Stimulated activated naive CD8-positive, alpha-beta T cell treated with anti-CD3 and anti-CD28 coated beads, Interleukin-15, amount 100 ng/mL, for 72 hours (primary cell): Measurements from ENCODE around the gene CTSE.
"Not testable (repeated sequence)": the region's sequence is repeated elsewhere in the genome, so short reads cannot be mapped to it uniquely, and the experiment has no call there.

ENCODE experiments used
- ATAC-seq: fragments of 150-1000 bp; cut with Tn5 transposase; 2 replicates; pipeline ENCODE4 v1.10.0; 2021; ENCODE audit warnings: mild to moderate bottlenecking, moderate library complexity
- DNase-seq, 2 donors: peaks; one replicate each; pipeline ENCODE4 v3.0.0; 2021 to 2022
- H3K27ac Mint-ChIP-seq, 2 donors: one replicate each; pipeline ENCODE4 v1.8.0; 2022; ENCODE audit warnings: mild to moderate bottlenecking in 2 of 2, mixed read lengths in 2 of 2, moderate library complexity in 2 of 2
- H3K27me3 Mint-ChIP-seq: one replicate; pipeline ENCODE4 v1.8.0; 2022; ENCODE audit warnings: mixed read lengths
- H3K4me1 Mint-ChIP-seq: one replicate; pipeline ENCODE4 v1.8.0; 2022; ENCODE audit warnings: mild to moderate bottlenecking, mixed read lengths
- H3K4me3 Mint-ChIP-seq, 2 donors: one replicate each; pipeline ENCODE4 v1.8.0; 2022; ENCODE audit warnings: mild to moderate bottlenecking in 2 of 2, mixed read lengths in 2 of 2, moderate library complexity in 1 of 2
- H3K9me3 Mint-ChIP-seq, 2 donors: one replicate each; pipeline ENCODE4 v1.8.0; 2022; ENCODE audit warnings: mixed read lengths in 2 of 2

The CTSE gene

GRCh38 chr1:206055069-206055625, 31.5 kb upstream of the CTSE start:
- ATAC-seq, H3K27ac Mint-ChIP-seq, DNase-seq, H3K4me3 Mint-ChIP-seq, H3K9me3 Mint-ChIP-seq: not testable (repeated sequence)
- H3K27me3 Mint-ChIP-seq: peaks cover 23% of the 10 kb centered on the region
- peaks cover 37% of the 10 kb centered on the region for H3K4me1 Mint-ChIP-seq

GRCh38 chr1:206053616-206054015, 29.9 kb upstream of the CTSE start:
- H3K27me3 Mint-ChIP-seq: peaks cover 11% of the 10 kb centered on the region
- DNase-seq, H3K4me3 Mint-ChIP-seq, H3K27ac Mint-ChIP-seq, H3K9me3 Mint-ChIP-seq, ATAC-seq: not testable (repeated sequence)
- H3K4me1 Mint-ChIP-seq: peaks cover 49% of the 10 kb centered on the region

GRCh38 chr1:206052919-206053610, 29.4 kb upstream of the CTSE start, which contains the start of gene RHEX:
Gene RHEX (plus strand): TSS chr1:206053173. CDS start chr1:206097829, 44,656 bp downstream.
- H3K27ac Mint-ChIP-seq, ATAC-seq, H3K9me3 Mint-ChIP-seq: not testable (repeated sequence)
- H3K4me3 Mint-ChIP-seq: peak within 1 kb of the TSS in 1 of 2 donors; percentile 9
- peaks cover 16% of the 10 kb centered on the region for H3K27me3 Mint-ChIP-seq
- H3K4me1 Mint-ChIP-seq: peaks cover 52% of the 10 kb centered on the region
- DNase-seq: peak in 1 of 2 donors; percentile 23

GRCh38 chr1:206052231-206052865, 28.7 kb upstream of the CTSE start:
- DNase-seq, H3K27ac Mint-ChIP-seq, ATAC-seq, H3K9me3 Mint-ChIP-seq, H3K4me3 Mint-ChIP-seq: not testable (repeated sequence)
- Mint-ChIP-seq H3K27me3 (peaks cover 23% of the 10 kb centered on the region), H3K4me1 (peaks cover 58% of the 10 kb centered on the region)

- Mint-ChIP-seq H3K4me3 (peak overlapping the region; percentile 20 to 50), H3K9me3 (no peaks in the 10 kb centered on the region), H3K4me1 (peaks cover 58% of the 10 kb centered on the region), H3K27ac (no peak overlapping the region), H3K27me3 (peaks cover 17% of the 10 kb centered on the region)
- ATAC-seq (peak; percentile 90), DNase-seq (peak; percentile 59 to 73)
Observed at GRCh38 chr1:206050655-206051235, 27.1 kb upstream of the CTSE start.

DNA sequence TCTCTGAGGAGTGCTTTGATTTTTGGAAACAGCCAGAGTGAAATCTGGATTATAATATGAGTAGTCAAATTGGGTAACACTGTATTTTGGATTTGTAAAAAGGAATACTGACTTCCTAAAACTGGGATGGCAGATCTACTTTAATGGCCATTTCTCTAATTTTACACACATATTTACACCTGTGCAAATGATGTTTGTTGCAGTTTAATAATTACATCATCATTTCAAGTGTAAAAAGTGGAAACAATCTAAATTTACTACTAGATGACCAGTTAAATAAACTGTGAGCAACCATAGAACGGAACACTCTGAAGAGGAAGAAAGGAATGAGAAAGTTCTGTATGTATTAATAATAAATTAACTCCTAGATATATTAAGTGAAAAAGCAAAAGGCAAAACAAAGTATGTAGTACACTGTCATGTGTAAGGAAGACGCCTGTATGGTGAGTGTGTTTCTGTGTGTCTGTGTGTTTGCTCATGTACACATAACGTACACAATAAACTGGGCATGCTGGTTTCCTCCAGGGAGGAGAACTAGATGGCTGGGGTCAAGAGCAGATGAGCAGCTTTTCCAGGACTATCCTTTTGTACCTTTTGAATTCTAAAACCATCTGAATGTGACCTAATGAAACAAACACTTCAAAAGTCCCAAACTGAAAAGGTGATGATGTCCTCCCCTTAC, 26.4 kb upstream of the CTSE start:
- ATAC-seq (no peak), DNase-seq (no peak)
- H3K4me3 Mint-ChIP-seq: peak overlapping the region in 1 of 2 donors; percentile 8
- H3K4me1 Mint-ChIP-seq: peaks cover 58% of the 10 kb centered on the region
- H3K27me3 Mint-ChIP-seq: peaks cover 15% of the 10 kb centered on the region
- H3K27ac Mint-ChIP-seq: no peak overlapping the region
- H3K9me3 Mint-ChIP-seq: no peaks in the 10 kb centered on the region

GRCh38 chr1:206049293-206049692, 25.6 kb upstream of the CTSE start:
- peak; percentile 92 for ATAC-seq
- Mint-ChIP-seq H3K27ac (no peak overlapping the region), H3K4me1 (peaks cover 58% of the 10 kb centered on the region), H3K4me3 (no peak overlapping the region), H3K9me3 (no peaks in the 10 kb centered on the region), H3K27me3 (peaks cover 15% of the 10 kb centered on the region)
- DNase-seq: peak; percentile 27 to 49

GRCh38 chr1:206048582-206048981, 24.9 kb upstream of the CTSE start:
- H3K27me3 Mint-ChIP-seq: peaks cover 15% of the 10 kb centered on the region
- H3K4me1 Mint-ChIP-seq: peaks cover 55% of the 10 kb centered on the region
- H3K4me3 Mint-ChIP-seq: no peak overlapping the region
- H3K27ac Mint-ChIP-seq: no peak overlapping the region
- ATAC-seq: no peak
- no peak for DNase-seq
- no peaks in the 10 kb centered on the region for H3K9me3 Mint-ChIP-seq

- H3K27me3 Mint-ChIP-seq: peaks cover 15% of the 10 kb centered on the region
- no peak overlapping the region for H3K27ac Mint-ChIP-seq
- H3K4me1 Mint-ChIP-seq: peaks cover 42% of the 10 kb centered on the region
- no peak for DNase-seq
- no peak overlapping the region for H3K4me3 Mint-ChIP-seq
- H3K9me3 Mint-ChIP-seq: no peaks in the 10 kb centered on the region
- ATAC-seq: no peak
Observed at GRCh38 chr1:206047271-206047670, 23.6 kb upstream of the CTSE start.

DNA sequence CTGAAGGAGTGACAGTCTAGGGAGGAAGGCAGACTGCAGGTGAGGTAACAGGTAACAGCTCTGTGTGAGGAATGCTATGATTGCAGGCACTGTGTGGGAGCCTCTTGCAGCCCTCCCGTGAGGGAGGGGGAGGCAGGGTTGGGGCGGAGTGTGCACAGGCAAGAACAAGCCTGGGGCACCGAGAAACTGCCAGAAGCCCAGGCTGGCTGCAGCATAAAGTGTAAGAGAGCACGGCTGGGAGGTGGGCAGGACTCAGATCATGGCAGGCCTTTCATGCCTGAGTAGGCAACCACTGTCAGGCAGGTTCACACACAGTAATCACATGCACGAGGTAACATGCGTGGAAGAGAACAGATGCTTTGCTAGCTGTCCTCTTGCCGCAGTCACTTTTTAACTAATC, 17.9 kb upstream of the CTSE start:
- H3K4me3 Mint-ChIP-seq: no peak overlapping the region
- H3K27me3 Mint-ChIP-seq: peaks cover 23% of the 10 kb centered on the region
- H3K27ac Mint-ChIP-seq: no peak overlapping the region
- H3K9me3 Mint-ChIP-seq: no peaks in the 10 kb centered on the region
- no peak for ATAC-seq
- H3K4me1 Mint-ChIP-seq: peaks cover 17% of the 10 kb centered on the region
- no peak for DNase-seq

- Mint-ChIP-seq H3K4me1 (peaks cover 21% of the 10 kb centered on the region), H3K27ac (no peak overlapping the region), H3K27me3 (peaks cover 23% of the 10 kb centered on the region), H3K4me3 (no peak overlapping the region), H3K9me3 (no peaks in the 10 kb centered on the region)
- ATAC-seq (no peak), DNase-seq (no peak)
Observed at GRCh38 chr1:206040328-206040727, 16.6 kb upstream of the CTSE start.

GRCh38 chr1:206039046-206039973, 15.6 kb upstream of the CTSE start:
- Mint-ChIP-seq H3K4me1 (peaks cover 27% of the 10 kb centered on the region), H3K27ac (no peak overlapping the region), H3K9me3 (no peaks in the 10 kb centered on the region), H3K27me3 (peaks cover 33% of the 10 kb centered on the region), H3K4me3 (no peak overlapping the region)
- no peak for ATAC-seq
- DNase-seq: no peak

GRCh38 chr1:206037581-206037980, 13.9 kb upstream of the CTSE start:
- peaks cover 44% of the 10 kb centered on the region for H3K27me3 Mint-ChIP-seq
- no peak for DNase-seq
- H3K9me3 Mint-ChIP-seq: no peaks in the 10 kb centered on the region
- no peak overlapping the region for H3K27ac Mint-ChIP-seq
- no peak overlapping the region for H3K4me3 Mint-ChIP-seq
- H3K4me1 Mint-ChIP-seq: peaks cover 27% of the 10 kb centered on the region
- ATAC-seq: no peak

DNA sequence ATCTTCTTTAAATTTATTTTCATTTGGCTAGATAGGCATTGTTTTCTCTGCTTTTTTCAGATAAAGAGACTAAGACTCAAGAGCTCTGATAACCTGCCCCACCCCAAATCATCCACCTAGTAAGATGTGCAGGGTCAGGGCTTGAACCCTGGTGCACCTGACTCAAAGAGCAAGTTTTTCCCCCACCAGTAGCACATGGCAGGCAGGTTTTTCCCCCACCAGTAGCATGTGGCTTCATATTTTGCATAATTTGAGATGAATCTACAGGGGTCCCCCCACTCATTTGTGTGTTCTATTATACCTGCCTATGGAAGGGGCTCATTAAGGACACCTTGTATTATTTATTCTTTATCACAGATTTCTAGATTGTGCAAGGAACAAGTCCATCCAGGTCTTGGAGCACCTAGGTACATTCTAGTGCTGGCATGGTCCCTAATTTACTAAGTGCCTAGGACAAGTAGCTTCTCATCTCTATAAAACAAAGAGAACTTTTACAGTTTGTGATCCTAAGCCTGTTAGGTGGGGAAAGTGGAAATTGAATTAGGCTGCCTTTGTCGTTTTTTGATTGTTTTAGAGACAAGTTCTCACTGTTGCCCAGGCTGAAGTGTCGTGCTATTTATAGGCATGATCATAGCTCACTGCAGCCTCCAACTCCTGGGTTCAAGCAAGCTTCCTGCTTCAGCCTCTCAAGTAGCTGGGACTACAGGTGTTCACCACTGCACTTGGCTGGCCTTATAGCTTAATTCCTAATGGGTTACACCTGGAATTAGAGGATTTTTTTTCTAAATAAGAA, 13.2 kb upstream of the CTSE start:
- H3K27me3 Mint-ChIP-seq: peaks cover 49% of the 10 kb centered on the region
- peak; percentile 66 for ATAC-seq
- no peak overlapping the region for H3K27ac Mint-ChIP-seq

More for the DNA sequence above, 13.2 kb upstream of the CTSE start:
- H3K4me1 Mint-ChIP-seq: peaks cover 27% of the 10 kb centered on the region
- H3K9me3 Mint-ChIP-seq: no peaks in the 10 kb centered on the region
- no peak overlapping the region for H3K4me3 Mint-ChIP-seq
- DNase-seq: no peak
